CD4-positive, alpha-beta T cell treated with Interleukin-17A for 4 hours (primary cell): ENCODE data around the gene SLC43A3.

ENCODE experiments used
- DNase-seq: peaks from one replicate; pipeline ENCODE4 v3.0.0-alpha.2; 2020; ENCODE audit warnings: mixed read lengths

SLC43A3 gene

DNA sequence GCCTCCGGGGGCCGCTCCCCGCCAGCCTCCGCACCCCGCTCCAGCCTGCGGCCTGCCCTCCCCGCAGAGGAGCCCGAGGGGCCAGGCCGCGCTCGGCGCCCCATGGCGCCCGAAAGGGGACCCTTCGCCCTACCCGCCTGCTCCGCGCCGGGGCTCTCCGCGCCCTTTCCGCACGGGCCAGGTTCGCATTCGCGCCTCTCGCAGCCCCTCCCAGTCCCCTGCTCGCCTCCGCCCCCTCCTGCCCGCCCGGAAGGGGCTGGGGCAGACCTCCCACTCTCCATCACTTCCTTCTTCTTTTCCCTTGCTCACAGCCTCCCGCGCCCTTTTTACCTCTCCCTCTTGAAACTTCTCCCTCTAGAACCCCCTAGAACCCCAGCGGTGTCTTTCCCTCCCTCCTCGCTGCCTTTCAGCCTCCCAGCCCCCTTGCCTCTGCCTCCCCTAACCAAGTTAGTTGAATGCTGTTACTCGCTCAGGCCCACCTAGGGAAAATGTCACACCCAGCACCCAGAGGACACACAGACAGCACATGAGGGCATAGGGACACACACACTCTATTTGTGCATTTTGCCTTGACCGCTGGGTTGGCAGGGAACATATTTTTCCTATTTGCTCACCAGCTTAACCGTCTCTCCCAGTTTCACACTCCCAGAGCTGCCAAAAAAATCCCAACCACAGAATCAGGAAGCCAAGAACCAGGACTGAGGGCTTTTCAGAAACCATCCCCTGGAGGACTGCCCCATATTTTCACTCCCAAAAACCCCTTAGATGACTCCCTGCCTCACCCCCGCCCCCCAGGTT lies at the start of gene SLC43A3:
Gene SLC43A3, minus strand, starts transcription at position 193 of the 798 bp plus-strand sequence. CDS start 949 bp downstream, outside the sequence.
- peak; percentile 80 for DNase-seq

DNA sequence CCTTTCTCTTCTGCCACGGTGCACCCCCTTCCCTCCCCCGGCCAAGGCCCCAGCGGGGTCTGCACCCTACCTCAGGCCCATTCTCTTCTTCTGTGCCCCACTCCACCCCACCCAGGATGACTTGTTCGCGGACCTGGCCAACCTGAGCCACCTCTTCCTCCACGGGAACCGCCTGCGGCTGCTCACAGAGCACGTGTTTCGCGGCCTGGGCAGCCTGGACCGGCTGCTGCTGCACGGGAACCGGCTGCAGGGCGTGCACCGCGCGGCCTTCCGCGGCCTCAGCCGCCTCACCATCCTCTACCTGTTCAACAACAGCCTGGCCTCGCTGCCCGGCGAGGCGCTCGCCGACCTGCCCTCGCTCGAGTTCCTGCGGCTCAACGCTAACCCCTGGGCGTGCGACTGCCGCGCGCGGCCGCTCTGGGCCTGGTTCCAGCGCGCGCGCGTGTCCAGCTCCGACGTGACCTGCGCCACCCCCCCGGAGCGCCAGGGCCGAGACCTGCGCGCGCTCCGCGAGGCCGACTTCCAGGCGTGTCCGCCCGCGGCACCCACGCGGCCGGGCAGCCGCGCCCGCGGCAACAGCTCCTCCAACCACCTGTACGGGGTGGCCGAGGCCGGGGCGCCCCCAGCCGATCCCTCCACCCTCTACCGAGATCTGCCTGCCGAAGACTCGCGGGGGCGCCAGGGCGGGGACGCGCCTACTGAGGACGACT lies 49.3 kb upstream of the SLC43A3 start:
- peak; percentile 40 for DNase-seq

DNA sequence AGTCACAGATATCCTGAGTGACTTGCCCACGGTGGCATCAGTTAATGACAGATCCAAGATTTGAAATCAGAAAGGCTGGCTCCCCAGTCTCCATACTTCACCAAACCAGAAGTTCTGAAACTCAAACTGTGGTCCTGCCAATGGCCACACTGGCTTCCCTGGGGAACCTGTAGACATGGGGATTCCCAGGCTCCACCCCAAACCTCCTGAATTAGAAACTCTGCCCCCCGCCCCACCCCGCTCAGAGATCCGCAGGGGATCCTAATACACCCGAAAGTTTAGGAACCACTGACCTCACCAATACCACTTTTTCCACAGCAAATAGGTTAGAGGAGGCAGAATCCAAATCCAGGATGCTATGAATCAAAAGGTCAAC lies 48.7 kb upstream of the SLC43A3 start:
- no peak for DNase-seq

DNA sequence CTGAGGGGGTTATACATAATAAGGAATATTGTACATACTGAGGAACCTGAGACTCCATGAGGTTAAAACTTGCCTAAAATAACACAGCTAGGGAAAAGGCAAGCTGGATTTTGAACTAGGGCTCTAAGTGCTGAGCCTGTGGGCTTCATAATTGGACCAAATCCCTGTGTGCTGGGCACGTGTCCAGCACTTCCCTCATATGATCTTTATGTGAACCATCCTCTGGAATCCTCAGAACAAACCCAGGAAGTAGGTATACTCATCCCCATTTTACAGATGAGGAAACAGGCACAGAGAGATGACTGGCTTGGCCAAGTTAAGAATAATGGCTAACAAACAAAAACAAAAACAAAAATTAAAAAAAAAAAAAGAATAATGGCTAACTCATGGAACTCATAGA lies 48.3 kb upstream of the SLC43A3 start:
- no peak for DNase-seq

DNA sequence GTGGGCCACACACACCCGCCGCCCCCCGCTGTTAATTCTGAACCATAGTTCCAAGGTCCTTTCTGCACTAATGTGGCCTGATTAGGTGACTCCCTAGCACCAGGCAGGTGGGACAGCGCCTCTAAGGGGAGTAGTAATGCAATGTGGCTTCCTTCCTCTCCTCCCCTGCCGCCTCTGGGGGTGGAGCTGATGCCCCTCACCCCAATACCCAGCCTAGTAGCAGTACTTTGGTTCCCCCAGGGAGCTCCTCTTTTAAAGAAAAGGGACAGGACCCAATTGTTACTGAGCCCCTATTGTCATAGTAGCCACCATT lies 47.8 kb upstream of the SLC43A3 start:
- DNase-seq: peak; percentile 18

DNA sequence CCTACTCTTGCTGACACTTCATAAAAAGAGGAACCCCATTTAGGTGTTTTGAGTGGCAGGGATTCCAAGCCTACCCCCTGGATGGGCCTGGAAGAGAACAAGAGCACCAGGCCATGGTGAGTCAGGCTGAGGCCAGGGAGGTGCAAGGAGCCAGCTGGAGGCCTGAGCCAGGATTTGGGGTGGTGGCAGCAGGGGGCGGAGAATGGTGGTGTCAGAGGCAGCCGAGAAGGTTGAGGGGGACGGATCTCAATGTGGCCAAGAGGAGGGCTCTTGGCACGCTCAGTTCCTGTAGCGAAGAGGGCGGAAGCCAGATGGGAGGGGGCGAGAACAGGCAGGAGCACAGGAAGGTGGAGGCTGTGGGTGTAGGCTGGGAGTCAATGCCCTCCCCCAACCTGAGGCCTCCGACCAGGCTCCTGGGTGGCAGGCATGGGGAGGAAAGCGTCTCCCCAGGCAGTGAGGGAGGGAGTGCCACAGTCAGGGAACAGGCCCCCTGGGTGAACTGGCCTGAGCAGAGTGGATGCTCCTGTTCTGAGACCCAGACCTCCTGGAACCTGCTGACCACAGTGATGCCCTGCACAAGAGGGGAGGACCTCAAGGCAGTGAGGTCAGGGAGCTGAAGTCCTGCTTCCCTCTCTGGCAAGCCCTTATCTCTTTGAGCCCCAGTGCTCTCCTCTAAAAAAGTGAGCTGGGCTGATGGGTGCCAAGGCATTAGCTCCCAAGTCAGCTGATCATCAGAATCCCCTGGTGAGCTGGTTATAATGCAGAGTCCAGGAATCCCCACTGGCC lies 47.3 kb upstream of the SLC43A3 start:
- DNase-seq: peak; percentile 67

DNA sequence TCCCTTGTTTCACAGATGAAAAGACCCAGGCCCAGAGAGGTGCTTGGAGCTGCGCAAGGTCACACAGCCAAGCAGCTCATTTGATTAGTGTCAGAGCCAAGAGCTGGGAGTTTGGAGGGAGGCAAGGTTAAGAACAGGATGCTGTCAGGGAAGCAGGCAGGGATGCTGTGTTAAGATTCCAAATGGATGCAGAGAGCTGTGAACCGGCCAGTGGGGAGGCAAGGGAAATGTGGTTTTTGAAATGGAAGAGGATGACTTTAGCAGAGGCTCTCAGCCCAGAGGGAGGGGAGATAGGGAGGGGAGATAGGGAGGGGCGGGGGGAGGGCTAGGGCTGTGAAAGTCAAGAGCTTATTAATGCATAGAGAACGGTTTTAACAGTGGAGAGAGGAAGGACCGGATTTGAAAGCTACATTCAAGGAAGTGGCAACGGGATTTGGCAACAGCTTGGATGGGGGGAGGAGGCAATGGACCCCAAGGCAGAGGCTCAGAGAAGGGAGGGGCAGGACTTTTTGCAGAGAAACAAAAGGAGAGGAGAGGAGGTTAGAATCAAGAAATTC lies 46.4 kb upstream of the SLC43A3 start:
- DNase-seq: no peak

DNA sequence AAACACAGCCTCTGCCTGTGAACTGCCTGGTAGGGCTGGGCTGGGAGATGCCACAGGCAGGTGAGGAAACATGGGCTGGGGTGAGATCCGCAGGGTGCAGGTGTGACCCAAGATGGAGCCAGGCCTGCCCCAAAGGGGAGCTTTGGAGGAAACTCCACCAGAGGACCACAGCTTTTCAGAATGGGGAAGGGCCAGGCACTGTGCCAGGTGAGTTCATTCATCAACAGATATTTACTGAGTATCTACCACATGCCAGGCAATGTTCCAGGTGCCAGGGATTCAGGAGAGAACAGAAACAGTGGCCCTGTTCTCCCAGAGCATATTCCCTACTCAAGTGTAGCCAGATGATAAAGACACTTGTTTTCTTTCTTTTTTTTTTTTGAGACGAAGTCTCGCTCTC lies 44.6 kb upstream of the SLC43A3 start:
- DNase-seq: no peak

DNA sequence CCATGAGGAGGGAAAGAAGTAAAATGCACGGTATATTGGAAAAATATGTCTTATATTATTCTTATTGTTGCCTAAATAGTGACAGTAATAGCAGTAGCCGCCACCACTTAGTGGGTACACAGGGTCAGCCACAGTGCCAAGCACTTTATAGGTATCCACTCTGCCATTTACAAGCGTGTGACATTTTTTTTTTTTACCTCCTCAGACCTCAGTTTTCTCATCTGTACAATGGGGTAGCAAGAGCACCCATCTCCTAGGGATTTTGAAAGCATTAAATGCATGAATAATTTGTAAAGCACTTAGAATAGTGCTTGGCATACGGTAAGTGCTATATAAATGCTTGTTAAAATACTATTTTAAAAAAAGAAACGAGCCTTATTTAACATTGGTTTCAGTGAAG lies 42.3 kb upstream of the SLC43A3 start:
- DNase-seq: no peak

DNA sequence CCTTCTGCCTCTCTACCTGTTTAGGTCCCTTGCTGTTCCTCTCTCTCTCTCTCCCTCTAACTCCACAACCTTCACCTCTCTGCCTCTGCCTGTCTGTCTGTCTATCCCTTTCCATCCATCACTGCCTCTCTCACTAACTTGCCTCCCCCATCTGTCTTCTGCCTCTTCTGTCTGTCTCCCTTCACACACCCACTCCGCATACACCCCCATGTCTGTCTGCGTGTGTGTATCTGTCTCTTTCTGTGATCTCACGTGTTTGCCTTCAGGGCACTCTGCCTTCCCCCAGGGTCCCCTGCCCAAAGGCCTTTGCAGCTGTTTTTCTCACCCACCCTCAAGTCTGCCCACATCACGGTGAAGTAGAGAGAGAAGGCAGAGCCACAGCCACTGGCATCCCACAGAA lies 41.4 kb upstream of the SLC43A3 start:
- no peak for DNase-seq

DNA sequence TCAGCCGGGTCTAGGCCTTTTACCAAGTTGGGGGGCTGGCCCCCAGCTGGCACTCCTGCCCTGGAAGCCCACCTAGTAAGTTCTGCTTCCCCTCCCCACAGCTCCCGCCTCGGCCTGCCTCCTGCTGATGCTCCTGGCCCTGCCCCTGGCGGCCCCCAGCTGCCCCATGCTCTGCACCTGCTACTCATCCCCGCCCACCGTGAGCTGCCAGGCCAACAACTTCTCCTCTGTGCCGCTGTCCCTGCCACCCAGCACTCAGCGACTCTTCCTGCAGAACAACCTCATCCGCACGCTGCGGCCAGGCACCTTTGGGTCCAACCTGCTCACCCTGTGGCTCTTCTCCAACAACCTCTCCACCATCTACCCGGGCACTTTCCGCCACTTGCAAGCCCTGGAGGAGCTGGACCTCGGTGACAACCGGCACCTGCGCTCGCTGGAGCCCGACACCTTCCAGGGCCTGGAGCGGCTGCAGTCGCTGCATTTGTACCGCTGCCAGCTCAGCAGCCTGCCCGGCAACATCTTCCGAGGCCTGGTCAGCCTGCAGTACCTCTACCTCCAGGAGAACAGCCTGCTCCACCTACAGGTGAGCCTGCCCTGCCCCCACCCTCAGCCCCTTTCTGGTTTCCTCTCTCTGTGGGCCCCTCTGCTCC lies 40.7 kb upstream of the SLC43A3 start:
- DNase-seq: no peak

DNA sequence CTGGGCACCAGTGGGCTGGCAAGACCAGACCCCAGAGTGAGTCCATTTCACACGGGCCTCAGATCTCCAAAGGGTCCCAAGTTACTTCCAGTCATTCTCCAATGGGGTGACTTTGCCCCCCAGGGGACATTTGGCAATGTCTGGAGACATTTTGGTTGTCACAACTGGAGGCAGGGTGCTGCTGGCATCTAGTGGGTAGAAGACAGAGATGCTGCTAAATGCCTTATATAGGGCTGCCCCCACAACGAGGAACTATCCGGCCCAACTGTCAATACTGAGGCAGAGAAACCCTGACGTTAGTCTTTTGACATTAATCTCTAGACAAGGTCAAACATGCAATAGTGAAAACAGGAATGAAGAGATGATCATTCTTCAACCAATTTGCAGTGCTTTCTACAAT lies 39.8 kb upstream of the SLC43A3 start:
- DNase-seq: no peak

DNA sequence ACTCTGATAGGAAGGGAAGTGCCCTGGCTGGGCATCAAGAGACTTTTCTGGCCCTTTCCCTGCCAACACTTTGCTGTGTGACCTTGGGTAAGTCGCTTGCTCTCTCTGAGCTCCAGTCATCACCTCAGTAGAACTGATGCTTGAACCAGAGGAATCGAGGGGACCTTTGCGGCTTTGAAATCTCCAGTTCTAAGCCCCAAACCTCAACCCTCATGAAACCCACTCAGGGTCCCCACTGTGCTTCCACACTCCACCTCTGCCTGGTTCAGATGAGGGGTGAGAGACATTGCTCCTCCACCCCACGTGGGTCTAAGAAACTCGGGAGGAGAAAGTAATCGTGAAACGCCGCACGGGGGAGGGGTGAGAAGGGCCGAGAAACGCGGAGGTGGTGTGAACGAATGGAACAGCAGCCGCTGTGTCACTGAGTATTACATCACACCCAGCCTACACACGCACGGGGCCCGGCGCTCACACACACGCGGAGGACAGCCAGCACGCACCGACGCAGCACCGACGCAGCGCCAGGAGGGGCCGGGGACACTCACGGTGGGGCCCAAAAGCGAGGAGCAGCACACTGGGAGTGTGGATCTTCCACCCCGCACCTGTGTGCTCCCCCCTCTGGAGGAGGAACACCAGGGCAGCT lies 37.7 kb upstream of the SLC43A3 start:
- no peak for DNase-seq

DNA sequence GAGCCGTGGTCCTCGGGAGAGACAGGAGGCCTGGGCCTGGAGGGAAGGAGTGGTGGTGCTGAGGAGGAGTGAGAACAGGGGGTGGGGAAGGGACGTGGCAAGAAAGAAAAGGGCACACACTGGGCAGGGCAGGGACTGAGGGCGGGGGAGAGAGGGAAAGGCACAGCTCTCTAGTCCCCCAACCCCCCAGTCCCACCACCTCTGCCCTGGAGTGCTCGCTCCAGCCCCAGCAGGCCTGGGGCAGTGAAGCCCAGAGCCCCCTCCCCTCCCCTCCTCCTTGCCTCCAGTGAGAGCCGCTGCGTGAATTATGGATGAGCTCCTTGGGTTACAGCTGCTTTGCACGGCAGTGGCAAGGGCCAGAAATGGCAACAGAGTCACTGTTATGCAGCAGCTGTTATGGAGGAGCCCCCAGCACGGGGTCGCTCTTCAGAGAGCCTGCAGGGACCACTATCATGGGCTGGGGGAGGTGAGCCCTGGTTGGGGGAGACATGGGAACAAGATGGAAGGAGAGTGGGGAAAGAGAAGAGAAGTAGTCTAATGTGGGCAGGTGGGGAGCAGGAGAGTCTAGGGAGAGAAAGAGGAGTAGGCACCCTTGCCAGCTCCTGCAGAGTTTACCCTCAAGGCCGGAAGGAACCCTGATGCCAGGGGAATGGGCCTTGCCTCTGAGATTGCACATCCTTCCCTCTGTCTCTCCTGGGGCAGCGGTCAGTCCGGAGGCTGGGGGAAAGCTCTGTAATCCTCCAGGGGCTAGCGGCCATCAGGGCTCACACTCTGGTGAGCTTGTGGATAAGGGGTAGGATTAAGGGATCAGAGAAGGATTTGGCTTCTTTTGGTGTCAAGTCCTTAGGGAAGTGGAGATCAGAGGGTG lies 37.0 kb upstream of the SLC43A3 start:
- no peak for DNase-seq

DNA sequence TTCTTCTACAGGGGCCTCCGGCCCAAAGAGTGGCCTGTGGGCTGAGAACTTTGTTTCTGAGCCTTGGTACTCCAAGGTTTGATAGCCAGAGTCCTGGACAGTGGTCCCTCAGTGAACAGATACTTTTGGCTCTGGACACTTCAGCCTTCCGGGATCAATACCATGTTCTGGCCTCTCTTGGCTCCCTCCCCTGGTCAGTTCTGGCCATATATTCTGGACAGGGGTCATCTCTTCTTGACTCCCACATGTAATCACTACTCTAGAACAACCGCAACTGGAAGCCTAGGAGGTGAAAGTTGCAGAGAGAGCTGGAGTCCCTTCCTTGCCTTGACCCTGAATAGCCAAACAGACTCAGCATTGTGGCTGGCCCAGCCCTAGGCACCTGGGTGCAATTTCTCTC lies 35.7 kb upstream of the SLC43A3 start:
- no peak for DNase-seq

DNA sequence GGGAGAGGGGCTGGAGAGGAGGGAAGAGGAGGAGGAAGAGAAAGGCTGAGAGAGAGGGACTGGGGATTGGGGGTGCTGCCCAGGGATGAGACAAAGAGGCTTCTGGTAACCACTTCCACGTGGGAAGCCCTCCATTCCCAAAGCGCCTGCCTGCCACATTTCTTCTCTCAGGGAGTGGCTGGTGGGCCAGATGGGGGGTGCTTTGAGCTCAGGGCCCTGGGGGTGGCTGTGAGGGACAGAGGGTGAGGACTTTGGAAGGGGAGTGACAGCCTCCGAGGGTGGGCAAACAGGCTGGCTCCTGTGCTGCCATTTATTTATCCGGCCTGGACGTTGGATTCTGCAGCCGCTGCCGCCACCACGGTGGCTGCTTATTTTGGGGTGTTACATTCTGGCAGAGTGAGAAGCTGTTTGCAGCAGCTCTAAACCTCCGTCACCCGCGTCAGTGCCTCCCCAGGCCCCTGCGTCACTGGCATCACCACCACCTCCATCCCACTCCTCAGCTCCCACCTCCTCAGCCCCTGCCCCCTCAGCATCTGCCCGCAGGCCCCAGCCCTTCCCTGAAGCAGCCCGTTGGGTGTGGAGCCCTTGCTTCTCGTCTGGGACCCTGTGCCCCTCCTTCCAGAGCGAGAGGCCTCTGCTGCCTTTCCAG lies 35.0 kb upstream of the SLC43A3 start:
- no peak for DNase-seq

DNA sequence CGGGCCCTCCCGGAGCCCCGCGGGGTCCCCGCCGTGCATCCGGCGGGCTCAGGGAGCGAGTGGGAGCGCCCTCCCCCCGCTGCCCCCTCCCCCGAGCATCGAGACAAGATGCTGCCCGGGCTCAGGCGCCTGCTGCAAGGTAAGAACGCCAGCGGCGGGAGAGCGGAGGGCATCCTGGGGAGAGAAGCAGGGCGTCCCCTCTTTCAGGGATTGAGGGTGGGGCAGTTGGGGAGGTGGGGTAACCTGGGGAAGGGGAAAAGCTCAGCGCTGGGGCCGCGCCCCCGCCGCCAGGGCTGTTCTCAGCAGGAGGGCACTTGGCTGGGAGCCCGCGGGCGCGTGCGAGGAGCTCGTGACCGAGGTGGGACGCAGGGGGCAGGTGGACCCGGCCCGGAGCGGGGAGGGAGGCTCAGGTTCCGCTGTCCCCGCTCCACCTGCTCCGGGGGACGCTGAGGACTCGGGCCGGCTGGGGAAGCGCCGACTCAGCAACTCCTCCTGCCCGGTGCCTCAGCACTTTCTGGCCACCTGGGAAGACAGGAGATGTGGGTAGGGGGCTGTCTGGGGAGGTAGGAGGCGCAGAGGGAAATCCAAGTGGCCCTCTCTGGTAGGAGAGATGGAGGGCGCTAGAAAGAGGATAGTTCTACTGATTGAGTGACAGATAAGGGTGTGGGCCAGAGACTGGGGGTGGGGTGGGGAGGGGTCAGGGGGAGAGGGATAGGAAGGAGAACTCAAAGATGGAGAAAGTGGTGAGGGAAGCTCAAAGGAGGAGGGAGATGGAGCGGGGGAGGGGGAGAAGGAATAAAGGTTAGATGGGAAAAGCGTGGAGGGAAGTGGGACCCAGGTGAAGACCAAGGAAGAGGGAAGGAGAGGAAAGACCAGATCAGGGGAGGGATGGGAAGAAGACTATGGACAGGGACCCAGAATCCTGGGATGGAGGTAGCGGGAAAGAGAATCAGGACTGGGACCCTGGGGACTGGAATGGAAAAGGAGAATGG lies 34.1 kb upstream of the SLC43A3 start:
- DNase-seq: peak; percentile 15

DNA sequence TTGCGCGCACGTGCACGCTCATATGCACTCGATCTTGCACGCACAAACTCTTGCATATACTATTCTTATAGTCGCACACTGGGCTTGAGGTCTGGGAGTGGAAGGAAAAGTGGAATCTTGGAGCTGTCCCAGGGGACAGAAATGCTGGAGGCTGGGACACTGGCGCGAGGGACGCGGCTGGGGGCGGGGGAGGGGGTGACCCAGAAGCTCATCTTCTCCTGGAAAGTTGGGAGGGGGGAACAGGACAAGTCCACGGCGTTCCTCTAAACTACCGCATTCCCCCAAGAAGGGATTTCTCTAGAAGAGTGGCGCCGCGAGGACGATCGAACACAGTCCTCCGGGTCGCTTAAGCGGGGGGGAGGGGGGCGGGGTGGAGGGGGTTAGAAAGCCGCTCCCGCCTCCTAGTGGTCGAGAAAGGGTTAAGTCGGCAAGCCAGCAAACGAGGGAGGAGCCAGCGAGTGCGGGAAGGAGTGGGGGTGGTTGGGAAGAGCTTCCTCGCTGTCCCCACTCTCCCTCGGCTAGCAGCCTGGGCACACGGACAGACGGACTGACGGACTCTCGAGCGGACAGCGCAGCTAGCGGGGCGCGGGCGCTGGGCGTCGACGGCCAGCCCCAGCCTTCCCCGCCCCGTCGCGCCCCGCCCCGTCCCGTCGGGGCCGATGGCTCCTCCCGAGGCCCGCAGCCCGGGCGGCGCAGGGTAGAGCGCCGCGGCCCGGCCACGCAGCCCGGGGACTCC lies 33.3 kb upstream of the SLC43A3 start, which contains the start of gene RTN4RL2:
Gene RTN4RL2, plus strand, starts transcription at position 507 of the 736 bp plus-strand sequence. CDS start 338 bp downstream, outside the sequence.
- DNase-seq: peak; percentile 40
